H1 (cell line): ENCODE measurements around the gene SDSL. TPM values are rescaled to one million over a fixed set of nuclear protein-coding genes. Genes with fewer than 3 reads are reported as not detected.

Experiments
- CTCF ChIA-PET: fragments of 300-600 bp; sonication (Branson Sonifier 250); formaldehyde crosslinking; loops from one replicate; lab custom pipeline; 2021; ENCODE audit not compliant: partially characterized antibody; lab: Charles Lee
- POLR2A ChIA-PET: fragments of 300-600 bp; sonication (Branson Sonifier 250); formaldehyde crosslinking; loops from one replicate; lab custom pipeline; 2021; ENCODE audit warnings: inconsistent platforms; ENCODE audit not compliant: partially characterized antibody; lab: Charles Lee
- DNase-seq, 2 experiments: peaks; one replicate each; pipeline versions ENCODE4 v3.0.0 to v3.0.0-alpha.2; 2010 to 2022; ENCODE audit warnings: low spot score in 2 of 2, low read depth in 1 of 2, mixed read lengths in 1 of 2
- FAIRE-seq: peaks from 2 replicates; lab custom pipeline; 2011; peaks lifted over from hg19 to GRCh38; lab: Jason Lieb, UNC
- H2AFZ ChIP-seq: 2 replicates; pipeline ENCODE4 v1.8.1; 2012; ENCODE audit warnings: low read length, inconsistent platforms
- H2AK5ac ChIP-seq: 2 replicates; pipeline ENCODE4 v1.6.1; 2013; ENCODE audit warnings: low read depth, low read length
- H2BK120ac ChIP-seq: replicated peaks from 2 replicates; pipeline ENCODE3; 2013; ENCODE audit warnings: low read depth, low read length, inconsistent platforms
- H2BK12ac ChIP-seq: 2 replicates; pipeline ENCODE4 v1.6.1; 2013; ENCODE audit warnings: low read depth, low read length
- H2BK15ac ChIP-seq: 2 replicates; pipeline ENCODE4 v1.6.1; 2013; ENCODE audit warnings: low read length
- H2BK20ac ChIP-seq: 2 replicates; pipeline ENCODE4 v1.6.1; 2013; ENCODE audit warnings: low read length
- H2BK5ac ChIP-seq: 2 replicates; pipeline ENCODE4 v1.6.1; 2013; ENCODE audit warnings: low read depth, low read length
- H3K14ac ChIP-seq: 2 replicates; pipeline ENCODE4 v1.6.1; 2013; ENCODE audit warnings: inconsistent platforms; ENCODE audit not compliant: insufficient read length
- H3K18ac ChIP-seq: 2 replicates; pipeline ENCODE4 v1.6.1; 2013; ENCODE audit warnings: low read length; ENCODE audit errors: extremely low read depth
- H3K23ac ChIP-seq: 2 replicates; pipeline ENCODE4 v1.6.1; 2013; ENCODE audit warnings: inconsistent platforms; ENCODE audit not compliant: insufficient read length
- H3K23me2 ChIP-seq: 2 replicates; pipeline ENCODE4 v1.6.1; 2013; ENCODE audit warnings: low read depth, low read length
- H3K27ac ChIP-seq: 2 replicates; pipeline ENCODE4 v1.6.1; 2011; ENCODE audit warnings: low read depth, low read length, inconsistent platforms
- H3K27me3 ChIP-seq, 4 experiments: replicated peaks in 1 of 4; 1 replicate in 1 of 4; 2 replicates in 3 of 4; pipeline versions ENCODE4 v1.6.1 to v1.8.1; 2011 to 2013; ENCODE audit warnings: low read length in 3 of 4, mild to moderate bottlenecking in 3 of 4, inconsistent platforms in 2 of 4, mixed read lengths in 2 of 4, moderate library complexity in 1 of 4; ENCODE audit not compliant: control insufficient read depth in 3 of 4, insufficient read depth in 3 of 4; ENCODE audit errors: extremely low read depth in 1 of 4
- H3K36me3 ChIP-seq, 4 experiments: 2 replicates each; pipeline versions ENCODE4 v1.6.1 to v1.8.1; 2011 to 2013; ENCODE audit warnings: mild to moderate bottlenecking in 4 of 4, low read length in 3 of 4, moderate library complexity in 2 of 4, control low read depth in 1 of 4, inconsistent platforms in 1 of 4; ENCODE audit not compliant: insufficient read depth in 4 of 4, control insufficient read depth in 2 of 4
- H3K4ac ChIP-seq: replicated peaks from 2 replicates; pipeline ENCODE3; 2013; ENCODE audit warnings: low read length, low read depth, mixed read lengths, inconsistent platforms; ENCODE audit not compliant: insufficient read length
- H3K4me1 ChIP-seq, 4 experiments: replicated peaks in 1 of 4; 1 replicate in 1 of 4; 2 replicates in 3 of 4; pipeline versions ENCODE4 v1.6.1 to v1.8.1; 2011 to 2013; ENCODE audit warnings: low read length in 3 of 4, inconsistent platforms in 2 of 4, mixed read lengths in 1 of 4; ENCODE audit not compliant: insufficient read depth in 4 of 4, control insufficient read depth in 3 of 4
- H3K4me2 ChIP-seq, 2 experiments: 2 replicates each; pipeline versions ENCODE4 v1.6.1 to v1.8.1; 2011 to 2013; ENCODE audit warnings: low read depth in 2 of 2, low read length in 2 of 2, control low read depth in 1 of 2, inconsistent platforms in 1 of 2, mild to moderate bottlenecking in 1 of 2; ENCODE audit not compliant: insufficient read depth in 1 of 2
- H3K4me3 ChIP-seq, 4 experiments: fragments of 200-600, 300-600 bp in 1 of 4; sonication (generic), shearing (Covaris generic), sonication (Bioruptor Twin) in 1 of 4; 2 replicates each; pipeline versions ENCODE4 v1.5.1 to v1.8.1; 2011 to 2016; ENCODE audit warnings: low read length in 4 of 4, low read depth in 3 of 4, control low read depth in 2 of 4, inconsistent platforms in 2 of 4, mild to moderate bottlenecking in 2 of 4, mixed read lengths in 1 of 4, moderate library complexity in 1 of 4; ENCODE audit not compliant: insufficient read depth in 2 of 4; ENCODE audit errors: extremely low read depth in 1 of 4
- H3K56ac ChIP-seq: replicated peaks from 2 replicates; pipeline ENCODE3; 2013; ENCODE audit warnings: low read depth, mild to moderate bottlenecking, mixed read lengths, low read length, inconsistent platforms; ENCODE audit not compliant: insufficient read length
- H3K79me1 ChIP-seq: 2 replicates; pipeline ENCODE4 v1.6.1; 2013; ENCODE audit warnings: low read depth, low read length, control low read depth
- H3K79me2 ChIP-seq, 2 experiments: 2 replicates each; pipeline versions ENCODE4 v1.6.1 to v1.8.1; 2012 to 2013; ENCODE audit warnings: low read length in 2 of 2, mild to moderate bottlenecking in 2 of 2, inconsistent platforms in 1 of 2; ENCODE audit not compliant: insufficient read depth in 2 of 2, control insufficient read depth in 1 of 2
- H3K9ac ChIP-seq, 4 experiments: replicated peaks in 1 of 4; 1 replicate in 1 of 4; 2 replicates in 3 of 4; pipeline versions ENCODE4 v1.6.1 to v1.8.1; 2011 to 2013; ENCODE audit warnings: low read depth in 3 of 4, low read length in 3 of 4, control low read depth in 2 of 4, mild to moderate bottlenecking in 2 of 4, moderate library complexity in 2 of 4, inconsistent platforms in 1 of 4; ENCODE audit errors: extremely low read depth in 1 of 4
- H3K9me3 ChIP-seq, 2 experiments: 2 replicates each; pipeline versions ENCODE4 v1.6.1 to v1.8.1; 2012 to 2013; ENCODE audit warnings: mild to moderate bottlenecking in 2 of 2, moderate library complexity in 2 of 2, control low read depth in 1 of 2, inconsistent platforms in 1 of 2, low read depth in 1 of 2, low read length in 1 of 2, mixed read lengths in 1 of 2; ENCODE audit not compliant: insufficient read depth in 2 of 2
- H4K20me1 ChIP-seq, 2 experiments: replicated peaks in 1 of 2; 2 replicates each; pipeline versions ENCODE3 to v1.8.1; 2011 to 2013; ENCODE audit warnings: inconsistent platforms in 2 of 2, low read length in 2 of 2, mild to moderate bottlenecking in 1 of 2; ENCODE audit not compliant: insufficient read depth in 2 of 2, control insufficient read depth in 1 of 2
- H4K5ac ChIP-seq: 2 replicates; pipeline ENCODE4 v1.6.1; 2013; ENCODE audit warnings: low read length, low read depth, mixed read lengths, inconsistent platforms; ENCODE audit not compliant: insufficient read length
- H4K8ac ChIP-seq: 2 replicates; pipeline ENCODE4 v1.8.0; 2013; ENCODE audit warnings: mild to moderate bottlenecking, moderate library complexity, low read length, inconsistent platforms; ENCODE audit not compliant: insufficient read depth; ENCODE audit errors: extremely low read depth
- H4K91ac ChIP-seq: replicated peaks from 2 replicates; pipeline ENCODE3; 2013; ENCODE audit warnings: low read length, mixed read lengths, inconsistent platforms; ENCODE audit not compliant: insufficient read length
- ASH2L ChIP-seq: fragments of 200-600, 300-600 bp; sonication (generic); IDR thresholded peaks from one replicate; pipeline ENCODE4 v1.7.1; 2017; ENCODE audit warnings: low read length
- ATF2 ChIP-seq: IDR thresholded peaks from 2 replicates; pipeline ENCODE4 v1.6.1; 2012; ENCODE audit warnings: low read length, inconsistent platforms
- BCL11A ChIP-seq, 2 experiments: IDR thresholded peaks; one replicate each; pipeline ENCODE4 v1.6.1; 2011; ENCODE audit warnings: low read depth in 2 of 2, low read length in 2 of 2, mild to moderate bottlenecking in 2 of 2
- NANOG ChIP-seq: IDR thresholded peaks from 2 replicates; pipeline ENCODE4 v1.6.1; 2011; ENCODE audit warnings: low read length, low read depth, mild to moderate bottlenecking, inconsistent platforms; ENCODE audit not compliant: insufficient read depth, poor library complexity, severe bottlenecking
- PHF8 ChIP-seq: fragments of 200-600 bp; sonication (generic); conservative IDR thresholded peaks from 2 replicates; pipeline ENCODE4 v1.7.1; 2012; ENCODE audit warnings: low read depth, mild to moderate bottlenecking, inconsistent platforms, low read length, moderate library complexity
- RBBP5 ChIP-seq: IDR thresholded peaks from 2 replicates; pipeline ENCODE4 v1.7.1; 2012; ENCODE audit warnings: low read depth, mild to moderate bottlenecking, inconsistent platforms, low read length, moderate library complexity, borderline replicate concordance
- RXRA ChIP-seq: IDR thresholded peaks from 2 replicates; pipeline ENCODE4 v1.6.1; 2011; ENCODE audit warnings: low read depth, mild to moderate bottlenecking, low read length, moderate library complexity; ENCODE audit not compliant: insufficient read depth
- SUZ12 ChIP-seq: fragments of 200-600 bp; sonication (generic); IDR thresholded peaks from 2 replicates; pipeline ENCODE4 v1.6.1; 2012; ENCODE audit warnings: mild to moderate bottlenecking, inconsistent platforms, low read length, moderate library complexity, mixed read lengths
- TCF12 ChIP-seq: IDR thresholded peaks from 2 replicates; pipeline ENCODE4 v1.6.1; 2011; ENCODE audit warnings: low read depth, mild to moderate bottlenecking, low read length
- WGBS, 2 experiments: shearing (Covaris generic) in 1 of 2; methylation state at CpG; one replicate each; pipeline versions ENCODE4 v1.1.6 to v1.1.7; 2013 to 2015; ENCODE audit warnings: low lambda C conversion rate in 2 of 2, mixed read lengths in 2 of 2, inconsistent platforms in 1 of 2, low coverage in 1 of 2, missing lambda C conversion rate in 1 of 2; ENCODE audit not compliant: insufficient replicate concordance in 2 of 2, insufficient coverage in 1 of 2, insufficient read length in 1 of 2; ENCODE audit errors: extremely low coverage in 1 of 2, missing lambda C conversion rate in 1 of 2; 5-methylcytosine and 5-hydroxymethylcytosine counted together
- polyA plus RNA-seq, 7 experiments: library from polyadenylated mRNA; depleted of rRNA in 3 of 7; stranded (reverse) in 5 of 7; unstranded in 2 of 7; fragments of >200 nt in 5 of 7; fragments of 200-250 nt in 2 of 7; gene quantifications; 1 replicate in 5 of 7; 2 replicates in 1 of 7; 4 replicates in 1 of 7; pipeline versions ENCODE4 v1.2.1 to v1.2.3, GENCODE V29; 2011 to 2013; ENCODE audit warnings: missing spikeins in 2 of 7, mixed read lengths in 2 of 7
- total RNA-seq: library from RNA; stranded (reverse); fragmentation: NEBNext Ultra II Directional; extraction: Animal tissue kit (Norgen Biotek cat#: 25700); gene quantifications from 2 replicates; pipeline ENCODE4 v1.2.1, GENCODE V29; 2021

The SDSL gene
- total and polyA plus RNA-seq, 2 of the 8 experiments (the other 6 are each of a cell fraction or from before 2014, with no cell fraction given), result 0.69 to 1.3 TPM

- no peaks in the 10 kb centered on the region for H3K9me3 ChIP-seq
- peaks cover 3 to 78% (median 7%) of the 10 kb centered on the region in 4 experiments; a peak in 5 of 8 replicates for H3K36me3 ChIP-seq
- H2AK5ac ChIP-seq, result peak overlapping the region; percentile 100; the same call in 1 of the 2 replicates
- no peak overlapping the region for H3K23ac ChIP-seq
- no peak overlapping the region for H4K8ac ChIP-seq
- H3K4ac ChIP-seq, result no peak overlapping the region
- H4K20me1 ChIP-seq, result peaks cover 17 to 30% of the 10 kb centered on the region in 2 experiments
- peak overlapping the region; percentile 42 to 66 (median 60); a peak in 5 of 8 replicates for H3K4me3 ChIP-seq
- H2BK120ac ChIP-seq, result no peak overlapping the region
- 0 out of 2 replicates have a peak overlapping the region, but pooled peaks have one; percentile 7 for H2BK12ac ChIP-seq
- H3K4me2 ChIP-seq, result peak overlapping the region; percentile 69 to 93
- no peaks in the 10 kb centered on the region for H3K79me2 ChIP-seq
- WGBS, 2 experiments, result 2% methylated on average over 8 of the region's 13 CpGs; no CpG with 5 or more reads in 1 of the 2 experiments
- H3K18ac ChIP-seq, result peak overlapping the region; percentile 91; the same call in 1 of the 2 replicates
- peak overlapping the region; percentile 16; the same call in 1 of the 2 replicates for H2BK20ac ChIP-seq
- H3K56ac ChIP-seq, result no peak overlapping the region
- H3K23me2 ChIP-seq, result peaks cover 12% of the 10 kb centered on the region; the same call in 1 of the 2 replicates
- POLR2A ChIA-PET, result interaction anchor here (0.5 to 2.5 kb wide), 3 partner anchors 9 to 318 kb away, joined by 3 to 14 read pairs (median 6); no protein-coding TSS in a partner anchor
- no peak overlapping the region for H4K91ac ChIP-seq
- peaks cover 85 to 90% (median 89%) of the 10 kb centered on the region in 4 experiments for H3K27me3 ChIP-seq
- no peak overlapping the region for H3K27ac ChIP-seq
- H4K5ac ChIP-seq, result no peak overlapping the region
- H3K9ac ChIP-seq, result no peak overlapping the region; a peak in 1 of 7 replicates
- H3K14ac ChIP-seq, result no peak overlapping the region
- CTCF ChIA-PET, result interaction anchor here (0.7 to 1.5 kb wide), 7 partner anchors 8 to 434 kb away, joined by 3 to 5 read pairs (median 3); no protein-coding TSS in a partner anchor
- H2BK5ac ChIP-seq, result 0 out of 2 replicates have a peak overlapping the region, but pooled peaks have one; percentile 28
- H2BK15ac ChIP-seq, result no peak overlapping the region
- peaks cover 4 to 68% (median 47%) of the 10 kb centered on the region in 4 experiments for H3K4me1 ChIP-seq
- no peak for FAIRE-seq
- H3K79me1 ChIP-seq, result no peaks in the 10 kb centered on the region
- peak in 1 of 2 experiments; percentile 59 for DNase-seq
- H2AFZ ChIP-seq, result no peak overlapping the region
- TF ChIP-seq ATF2 (no peak), RBBP5 (no peak), PHF8 (no peak), NANOG (no peak), TCF12 (no peak), RXRA (no peak), ASH2L (no peak), SUZ12 (no peak), BCL11A (IDR thresholded peaks at IDR 0.05; ENCODE audit: low read depth in 2 of 2, low read length in 2 of 2) (no peak)
Measured at GRCh38 chr12:113465808-113466453, 43.8 kb downstream of the SDSL start.
